Prostate gland (tissue), 2 donors: ENCODE results near the gene EGFLAM.

Experiments
- CTCF ChIP-seq, 4 experiments: fragments of 200-600 bp in 2 of 4; fragments of 450-650 bp in 2 of 4; sonication (generic) in 2 of 4; IDR thresholded peaks; 1 replicate in 3 of 4; 2 replicates in 1 of 4; pipeline ENCODE4 v1.5.1; 2016 to 2019; ENCODE audit warnings: antibody characterized with exemption in 4 of 4, mild to moderate bottlenecking in 2 of 4, moderate library complexity in 2 of 4
- POLR2A ChIP-seq: fragments of 450-650 bp; IDR thresholded peaks from one replicate; pipeline ENCODE4 v1.6.1; 2016; ENCODE audit warnings: antibody characterized with exemption, mild to moderate bottlenecking

- TF ChIP-seq POLR2A (no peak), CTCF (IDR thresholded peaks at IDR 0.05) (no peak)
Observed at GRCh38 chr5:38387161-38387560, 128.8 kb downstream of the EGFLAM start.
